Testis (tissue), 3 donors: ENCODE data around the gene CNTN5. TPM values are rescaled to one million over a fixed set of nuclear protein-coding genes. Genes with fewer than 3 reads are reported as not detected.

Experiments used
- DNase-seq: peaks from one replicate; pipeline ENCODE4 v3.0.0-alpha.2; 2019
- H3K27ac ChIP-seq, 2 donors: fragments of 200-600 bp; sonication (generic); one replicate each; pipeline ENCODE4 v1.5.1; 2019
- H3K27me3 ChIP-seq: fragments of 200-600 bp; sonication (generic); one replicate; pipeline ENCODE4 v1.5.1; 2019
- H3K36me3 ChIP-seq: fragments of 200-600 bp; sonication (generic); one replicate; pipeline ENCODE4 v1.5.1; 2017; ENCODE audit warnings: low read depth; ENCODE audit errors: missing control alignments
- H3K4me1 ChIP-seq: fragments of 200-600 bp; sonication (generic); one replicate; pipeline ENCODE4 v1.5.1; 2019
- H3K4me3 ChIP-seq, 2 donors: fragments of 200-600 bp; sonication (generic); one replicate each; pipeline ENCODE4 v1.5.1; 2017 to 2019
- H3K9me3 ChIP-seq: fragments of 200-600 bp; sonication (generic); one replicate; pipeline ENCODE4 v1.5.1; 2017
- POLR2A ChIP-seq: fragments of 450-650 bp; IDR thresholded peaks from one replicate; pipeline ENCODE4 v1.6.1; 2017; ENCODE audit warnings: antibody characterized with exemption, mild to moderate bottlenecking, moderate library complexity
- WGBS, 2 donors: methylation state at CpG; one replicate each; pipeline ENCODE4 v1.1.5; 2018; 5-methylcytosine and 5-hydroxymethylcytosine counted together
- intact Hi-C: fragments of 100-400 bp; cut with DNase I; formaldehyde crosslinking; loops from one replicate; pipeline ENCODE4 v1.15.1; 2023; ENCODE audit warnings: low total_unique reads
- polyA plus RNA-seq: library from polyadenylated mRNA; stranded (reverse); fragments of 350-450 nt; fragmentation: Illumina TruSeq; extraction: RNeasy Lipid Tissue Mini Kit (QIAGEN cat#74804); gene quantifications from one replicate; pipeline ENCODE4 v1.2.3, GENCODE V29; 2014; ENCODE audit warnings: low read depth, low replicate concordance; ENCODE audit not compliant: insufficient read depth
- total RNA-seq, 2 donors: library from RNA; depleted of rRNA; stranded (reverse); fragments of >200 nt; gene quantifications; one replicate each; pipeline ENCODE4 v1.2.3, GENCODE V29; 2016
- TF ChIP-seq, protein P1 (sequence below), 3 experiments: fragments of 450-650 bp in 2 of 3; fragments of 200-600 bp in 1 of 3; sonication (generic) in 1 of 3; IDR thresholded peaks; one replicate each; pipeline ENCODE4 v1.5.1; 2016 to 2019; ENCODE audit warnings: antibody characterized with exemption in 3 of 3, mild to moderate bottlenecking in 2 of 3, moderate library complexity in 1 of 3

CNTN5 gene
- total and polyA plus RNA-seq, 3 donors from 2014 or later: 0.55 to 0.99 (median 0.78) TPM

DNA sequence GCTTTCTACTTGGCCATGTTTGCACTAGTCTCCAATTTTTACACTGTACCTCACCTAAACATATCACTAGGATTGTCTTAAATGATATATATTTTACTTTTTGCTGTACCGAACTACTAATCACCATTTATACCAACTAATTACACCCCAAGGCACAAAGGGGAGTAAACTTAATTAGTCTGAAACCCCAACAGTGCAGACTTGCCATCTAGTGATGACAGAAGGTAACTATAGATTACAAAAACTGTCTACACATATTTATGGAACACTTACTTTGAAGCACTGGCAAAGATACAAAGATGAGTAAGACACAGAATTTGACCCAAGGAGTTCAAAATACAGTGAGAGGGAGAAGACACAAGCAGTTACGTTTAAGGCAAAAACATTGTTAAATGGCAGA, 139.7 kb downstream of the CNTN5 start:
- no peak overlapping the region for H3K4me3 ChIP-seq
- no peaks in the 10 kb centered on the region for H3K9me3 ChIP-seq
- DNase-seq: no peak
- no peaks in the 10 kb centered on the region for H3K27me3 ChIP-seq
- H3K36me3 ChIP-seq: no peaks in the 10 kb centered on the region
- WGBS, 2 donors: 47 to 65% methylated on average over 2 of the region's 2 CpGs
- TF ChIP-seq, protein P1, sequence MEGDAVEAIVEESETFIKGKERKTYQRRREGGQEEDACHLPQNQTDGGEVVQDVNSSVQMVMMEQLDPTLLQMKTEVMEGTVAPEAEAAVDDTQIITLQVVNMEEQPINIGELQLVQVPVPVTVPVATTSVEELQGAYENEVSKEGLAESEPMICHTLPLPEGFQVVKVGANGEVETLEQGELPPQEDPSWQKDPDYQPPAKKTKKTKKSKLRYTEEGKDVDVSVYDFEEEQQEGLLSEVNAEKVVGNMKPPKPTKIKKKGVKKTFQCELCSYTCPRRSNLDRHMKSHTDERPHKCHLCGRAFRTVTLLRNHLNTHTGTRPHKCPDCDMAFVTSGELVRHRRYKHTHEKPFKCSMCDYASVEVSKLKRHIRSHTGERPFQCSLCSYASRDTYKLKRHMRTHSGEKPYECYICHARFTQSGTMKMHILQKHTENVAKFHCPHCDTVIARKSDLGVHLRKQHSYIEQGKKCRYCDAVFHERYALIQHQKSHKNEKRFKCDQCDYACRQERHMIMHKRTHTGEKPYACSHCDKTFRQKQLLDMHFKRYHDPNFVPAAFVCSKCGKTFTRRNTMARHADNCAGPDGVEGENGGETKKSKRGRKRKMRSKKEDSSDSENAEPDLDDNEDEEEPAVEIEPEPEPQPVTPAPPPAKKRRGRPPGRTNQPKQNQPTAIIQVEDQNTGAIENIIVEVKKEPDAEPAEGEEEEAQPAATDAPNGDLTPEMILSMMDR (IDR thresholded peaks at IDR 0.05): no peak
- TF ChIP-seq POLR2A: no peak
- intact Hi-C loops: no loop called here
- H3K27ac ChIP-seq: no peak overlapping the region
- no peaks in the 10 kb centered on the region for H3K4me1 ChIP-seq

DNA sequence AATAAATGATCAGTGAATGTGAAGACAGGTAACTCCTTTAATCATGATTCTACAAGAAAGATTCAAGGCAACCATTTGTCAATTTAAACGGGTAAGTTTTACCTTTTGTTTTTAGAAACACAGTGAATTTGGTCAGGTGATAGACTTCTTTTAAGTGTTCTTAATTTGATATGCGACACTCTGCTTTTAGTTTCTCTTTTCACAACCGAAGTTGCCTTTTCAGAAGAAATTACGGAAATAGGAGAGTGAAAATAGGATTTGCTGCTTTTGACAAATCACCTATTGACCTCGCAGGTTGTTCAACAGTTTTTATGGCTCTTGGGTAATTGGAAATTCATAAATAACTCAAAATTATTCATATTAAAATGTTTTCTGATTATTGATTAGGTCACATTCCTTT, 142.1 kb downstream of the CNTN5 start:
- Histone ChIP-seq H3K4me1 (no peaks in the 10 kb centered on the region), H3K4me3 (no peak overlapping the region), H3K27me3 (no peaks in the 10 kb centered on the region), H3K27ac (no peak overlapping the region), H3K36me3 (no peaks in the 10 kb centered on the region), H3K9me3 (no peaks in the 10 kb centered on the region)
- no peak for DNase-seq
- intact Hi-C loops: no loop called here
- 90 to 91% methylated on average over 5 of the region's 5 CpGs for WGBS, 2 donors
- TF ChIP-seq POLR2A: no peak
- TF ChIP-seq, protein P1 (IDR thresholded peaks at IDR 0.05): no peak

DNA sequence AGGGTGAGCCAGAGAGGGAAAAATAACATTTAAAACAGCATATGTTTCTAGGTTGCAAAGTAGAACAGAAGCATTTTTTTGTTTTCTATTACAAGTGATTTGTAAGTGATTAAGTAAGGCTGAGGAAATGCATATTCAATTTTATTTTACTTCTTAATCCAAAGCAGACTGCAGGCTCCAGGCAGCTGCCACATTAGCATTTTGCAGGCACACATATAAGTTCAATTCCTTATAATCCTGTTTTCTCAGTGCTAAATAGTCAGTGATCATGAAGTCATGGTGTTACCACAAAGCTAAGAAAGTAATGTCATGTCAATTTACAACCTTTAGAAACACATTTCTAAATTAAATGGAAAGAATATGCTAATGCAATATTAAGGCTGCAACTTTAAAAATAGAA, 149.8 kb downstream of the CNTN5 start:
- Histone ChIP-seq H3K4me3 (no peak overlapping the region), H3K27ac (no peak overlapping the region), H3K9me3 (no peaks in the 10 kb centered on the region), H3K36me3 (no peaks in the 10 kb centered on the region), H3K27me3 (no peaks in the 10 kb centered on the region), H3K4me1 (no peaks in the 10 kb centered on the region)
- TF ChIP-seq, protein P1 (IDR thresholded peaks at IDR 0.05): no peak
- intact Hi-C loops: no loop called here
- DNase-seq: no peak

DNA sequence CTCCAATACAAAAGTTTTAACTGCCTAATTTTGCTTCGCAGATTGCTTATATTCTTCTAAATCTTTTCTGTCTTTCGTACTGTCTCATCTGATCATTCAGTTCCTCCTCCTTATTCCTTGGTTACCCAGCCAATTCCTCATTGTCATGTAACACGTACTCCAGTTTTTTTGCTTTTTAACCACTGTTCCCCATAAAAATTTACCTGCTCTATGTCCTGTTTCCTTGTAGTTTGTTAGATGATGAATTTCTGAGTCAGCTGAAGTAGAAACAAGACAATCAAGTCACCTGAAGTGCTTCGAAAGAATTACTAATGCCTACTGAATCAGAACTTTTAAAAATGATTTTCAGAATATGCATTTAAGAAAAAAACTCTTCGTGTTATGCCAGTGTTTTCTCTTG, 150.6 kb downstream of the CNTN5 start:
- 89 to 92% methylated on average over 5 of the region's 5 CpGs for WGBS, 2 donors
- TF ChIP-seq, protein P1 (IDR thresholded peaks at IDR 0.05): no peak
- TF ChIP-seq POLR2A: no peak
- no peaks in the 10 kb centered on the region for H3K4me1 ChIP-seq
- no peak overlapping the region for H3K27ac ChIP-seq
- no peaks in the 10 kb centered on the region for H3K9me3 ChIP-seq
- intact Hi-C loops: no loop called here
- DNase-seq: no peak
- no peaks in the 10 kb centered on the region for H3K36me3 ChIP-seq
- no peak overlapping the region for H3K4me3 ChIP-seq
- no peaks in the 10 kb centered on the region for H3K27me3 ChIP-seq

DNA sequence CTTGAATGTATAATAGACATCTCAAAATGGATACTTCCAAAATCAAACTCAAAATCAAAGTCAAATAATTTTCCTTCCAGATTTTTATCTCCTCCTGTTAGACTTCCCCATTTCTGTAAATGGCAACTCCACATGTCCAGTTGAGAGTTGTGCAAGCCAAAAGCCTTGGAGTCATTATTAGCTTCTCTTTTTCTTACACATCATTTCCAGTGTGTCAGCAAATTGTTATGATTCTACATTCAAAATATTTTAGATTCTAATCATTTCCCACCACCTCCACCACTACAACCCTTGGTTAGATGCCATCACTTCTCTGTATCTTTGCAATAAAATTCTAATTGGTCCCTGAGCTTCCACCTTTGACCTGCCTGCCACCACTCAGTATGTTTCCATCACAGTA, 155.7 kb downstream of the CNTN5 start:
- Histone ChIP-seq H3K27ac (no peak overlapping the region), H3K4me3 (no peak overlapping the region), H3K4me1 (no peaks in the 10 kb centered on the region), H3K36me3 (no peaks in the 10 kb centered on the region), H3K9me3 (no peaks in the 10 kb centered on the region), H3K27me3 (no peaks in the 10 kb centered on the region)
- no peak for DNase-seq
- TF ChIP-seq, protein P1 (IDR thresholded peaks at IDR 0.05): no peak
- TF ChIP-seq POLR2A: no peak
- intact Hi-C loops: no loop called here
